ENCODE data around the gene DMKN. TPM values are rescaled to one million over a fixed set of nuclear protein-coding genes. Genes with fewer than 3 reads are reported as not detected.

The DMKN gene
- total RNA-seq, 2 donors from 2014 or later = 50.9 to 80.5 TPM

GRCh38 chr19:35512831-35513627 is 420 bp downstream of the DMKN start:
- Histone ChIP-seq H3K4me3 (no peak overlapping the region), H3K27ac (no peak overlapping the region), H3K27me3 (replicated peaks; ENCODE audit: insufficient read depth) (peaks cover 4% of the 10 kb centered on the region), H3K4me1 (replicated peaks) (no peaks in the 10 kb centered on the region), H3K36me3 (no peaks in the 10 kb centered on the region), H3K9me3 (no peaks in the 10 kb centered on the region)
- 81% methylated on average over 15 of the region's 15 CpGs for WGBS
- no peak for DNase-seq (ENCODE audit: low spot score)
- TF ChIP-seq CTCF (IDR thresholded peaks at IDR 0.05) (no peak), POLR2AphosphoS5 (IDR thresholded peaks at IDR 0.05) (no peak), POLR2A (IDR thresholded peaks at IDR 0.05) (no peak)
- intact Hi-C loops (cut with DNase I) = no loop called here

- Histone ChIP-seq H3K36me3 (no peaks in the 10 kb centered on the region), H3K4me1 (replicated peaks) (no peaks in the 10 kb centered on the region), H3K9me3 (no peaks in the 10 kb centered on the region), H3K4me3 (no peak overlapping the region), H3K27me3 (replicated peaks; ENCODE audit: insufficient read depth) (peaks cover 4% of the 10 kb centered on the region), H3K27ac (no peak overlapping the region)
- 86% methylated on average over 7 of the region's 7 CpGs for WGBS
- TF ChIP-seq CTCF (IDR thresholded peaks at IDR 0.05) (no peak), POLR2AphosphoS5 (IDR thresholded peaks at IDR 0.05) (no peak), POLR2A (IDR thresholded peaks at IDR 0.05) (no peak)
- intact Hi-C loops (cut with DNase I) = no loop called here
- no peak for DNase-seq (ENCODE audit: low spot score)
These were observed 2.1 kb downstream of the DMKN start for GRCh38 chr19:35511337-35511736.

- peak overlapping the region in 1 of 2 donors; percentile 41 for H3K4me3 ChIP-seq
- WGBS = 19% methylated on average over 11 of the region's 15 CpGs
These were observed 2.9 kb downstream of the DMKN start for GRCh38 chr19:35510626-35510964.

GRCh38 chr19:35509861-35510625 is 3.4 kb downstream of the DMKN start:
- peaks cover 4% of the 10 kb centered on the region for H3K27me3 ChIP-seq (replicated peaks; ENCODE audit: insufficient read depth)
- WGBS = under 1% methylated on average over 39 of the region's 39 CpGs

More at GRCh38 chr19:35510626-35510964, 2.9 kb downstream of the DMKN start:
- no peaks in the 10 kb centered on the region for H3K9me3 ChIP-seq
- intact Hi-C loops (cut with DNase I) = no loop called here
- H3K4me1 ChIP-seq (replicated peaks) = no peaks in the 10 kb centered on the region
- TF ChIP-seq POLR2A (IDR thresholded peaks at IDR 0.05) (no peak), CTCF (IDR thresholded peaks at IDR 0.05) (no peak), POLR2AphosphoS5 (IDR thresholded peaks at IDR 0.05) (no peak)
- H3K27ac ChIP-seq = peak overlapping the region in 1 of 2 donors; percentile 75
- no peak for DNase-seq (ENCODE audit: low spot score)
- H3K36me3 ChIP-seq = no peaks in the 10 kb centered on the region
- peaks cover 4% of the 10 kb centered on the region for H3K27me3 ChIP-seq (replicated peaks; ENCODE audit: insufficient read depth)

More at GRCh38 chr19:35509861-35510625, 3.4 kb downstream of the DMKN start:
- H3K36me3 ChIP-seq = no peaks in the 10 kb centered on the region
- peak overlapping the region; percentile 67 to 75 for H3K27ac ChIP-seq
- peak; percentile 64 for TF ChIP-seq POLR2A (IDR thresholded peaks at IDR 0.05)
- peak; percentile 65 for TF ChIP-seq POLR2AphosphoS5 (IDR thresholded peaks at IDR 0.05)
- TF ChIP-seq CTCF (IDR thresholded peaks at IDR 0.05) = peak; percentile 82 to 97 (median 92)
- no peaks in the 10 kb centered on the region for H3K4me1 ChIP-seq (replicated peaks)
- DNase-seq (ENCODE audit: low spot score) = peak; percentile 84
- H3K4me3 ChIP-seq = peak overlapping the region; percentile 28 to 41
- H3K9me3 ChIP-seq = no peaks in the 10 kb centered on the region
- intact Hi-C loops (cut with DNase I) = no loop called here
